DND-41 (cell line): ENCODE results near the gene ZFHX3.

Experiments used
- ATAC-seq: fragments of 200-7000 bp; cut with Tn5 transposase; 3 replicates; pipeline ENCODE4 v1.9.1; 2021; ENCODE audit warnings: low read depth; ENCODE audit not compliant: insufficient read depth
- DNase-seq: peaks from one replicate; pipeline ENCODE4 v3.0.0-alpha.2; 2020
- H2AFZ ChIP-seq: 2 replicates; pipeline ENCODE4 v1.6.0; 2012; ENCODE audit warnings: low read depth, low read length
- H3K27ac ChIP-seq: 2 replicates; pipeline ENCODE4 v1.5.1; 2012; ENCODE audit warnings: low read length, inconsistent platforms
- H3K27me3 ChIP-seq: fragments of 200-600 bp; sonication (generic); 2 replicates; pipeline ENCODE4 v1.6.0; 2012; ENCODE audit warnings: low read length, mild to moderate bottlenecking, inconsistent platforms; ENCODE audit not compliant: insufficient read depth, poor library complexity
- H3K36me3 ChIP-seq: 2 replicates; pipeline ENCODE4 v1.5.1; 2012; ENCODE audit warnings: low read length, inconsistent platforms; ENCODE audit not compliant: insufficient read depth
- H3K4me1 ChIP-seq: 2 replicates; pipeline ENCODE4 v1.5.1; 2012; ENCODE audit warnings: mild to moderate bottlenecking, low read length; ENCODE audit not compliant: insufficient read depth
- H3K4me2 ChIP-seq: 2 replicates; pipeline ENCODE4 v1.6.0; 2012; ENCODE audit warnings: mild to moderate bottlenecking, moderate library complexity, low read length, inconsistent platforms; ENCODE audit not compliant: insufficient read depth
- H3K4me3 ChIP-seq, 2 experiments: fragments of 200-600 bp in 1 of 2; shearing (Covaris generic) in 1 of 2; 2 replicates each; pipeline ENCODE4 v1.5.1; 2012 to 2016; ENCODE audit warnings: inconsistent platforms in 2 of 2, low read length in 2 of 2, mild to moderate bottlenecking in 2 of 2, low read depth in 1 of 2, moderate library complexity in 1 of 2
- H3K79me2 ChIP-seq: 2 replicates; pipeline ENCODE4 v1.6.0; 2012; ENCODE audit warnings: low read length, inconsistent platforms; ENCODE audit not compliant: insufficient read depth
- H3K9ac ChIP-seq: 2 replicates; pipeline ENCODE4 v1.6.0; 2012; ENCODE audit warnings: low read depth, mild to moderate bottlenecking, inconsistent platforms, low read length, moderate library complexity
- H3K9me3 ChIP-seq: 2 replicates; pipeline ENCODE4 v1.5.1; 2012; ENCODE audit warnings: low read length, moderate library complexity, mild to moderate bottlenecking, inconsistent platforms; ENCODE audit not compliant: insufficient read depth, severe bottlenecking
- H4K20me1 ChIP-seq: 2 replicates; pipeline ENCODE4 v1.6.0; 2012; ENCODE audit warnings: low read length; ENCODE audit not compliant: insufficient read depth
- EZH2 ChIP-seq: IDR thresholded peaks from 3 replicates; pipeline ENCODE4 v1.6.1; 2012; ENCODE audit warnings: borderline replicate concordance, low read depth, mild to moderate bottlenecking, moderate library complexity, low read length, inconsistent platforms; ENCODE audit not compliant: severe bottlenecking
- TF ChIP-seq, protein P1 (sequence below): IDR thresholded peaks from 2 replicates; pipeline ENCODE4 v1.5.1; 2012; ENCODE audit warnings: borderline replicate concordance, low read length, moderate library complexity, mild to moderate bottlenecking; ENCODE audit not compliant: poor library complexity, severe bottlenecking; ENCODE audit errors: extremely low read depth

ZFHX3 gene

DNA sequence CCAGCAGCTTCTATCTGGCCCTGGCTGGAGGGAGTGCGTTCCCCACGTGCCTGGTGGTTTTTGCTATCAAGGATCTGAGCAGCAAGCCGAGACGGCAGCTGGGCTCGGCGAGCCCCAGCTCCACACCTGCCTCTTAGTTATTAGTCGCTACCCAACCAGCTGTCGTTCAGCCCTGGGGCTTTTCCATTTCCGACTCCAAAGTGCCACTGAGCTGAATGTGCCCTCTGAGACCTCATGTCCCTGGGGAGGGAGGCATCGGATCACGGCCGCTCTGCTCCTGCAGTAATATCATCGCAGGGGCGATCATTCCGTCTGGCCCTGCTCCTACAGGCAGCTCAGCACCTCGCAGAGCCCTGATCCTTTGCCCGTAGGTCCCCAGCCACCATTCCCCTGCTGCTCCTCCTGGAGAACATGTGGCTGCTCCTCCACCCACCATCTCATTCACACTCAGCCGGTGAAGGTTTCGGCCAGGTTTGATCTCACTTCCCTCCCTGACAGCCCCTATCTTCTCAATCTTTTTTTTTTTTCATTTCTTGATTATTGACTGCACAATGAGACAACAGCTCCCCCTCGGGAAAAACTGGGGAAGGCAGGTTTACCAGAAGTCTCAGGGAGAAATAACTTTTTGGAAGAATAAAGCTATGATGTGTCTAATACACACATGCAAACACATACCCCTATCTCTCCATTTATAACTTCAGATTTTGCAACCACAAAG, 86.7 kb downstream of the ZFHX3 start:
- no peaks in the 10 kb centered on the region for H3K9me3 ChIP-seq
- H3K27me3 ChIP-seq: no peaks in the 10 kb centered on the region
- TF ChIP-seq EZH2: no peak
- TF ChIP-seq, protein P1, sequence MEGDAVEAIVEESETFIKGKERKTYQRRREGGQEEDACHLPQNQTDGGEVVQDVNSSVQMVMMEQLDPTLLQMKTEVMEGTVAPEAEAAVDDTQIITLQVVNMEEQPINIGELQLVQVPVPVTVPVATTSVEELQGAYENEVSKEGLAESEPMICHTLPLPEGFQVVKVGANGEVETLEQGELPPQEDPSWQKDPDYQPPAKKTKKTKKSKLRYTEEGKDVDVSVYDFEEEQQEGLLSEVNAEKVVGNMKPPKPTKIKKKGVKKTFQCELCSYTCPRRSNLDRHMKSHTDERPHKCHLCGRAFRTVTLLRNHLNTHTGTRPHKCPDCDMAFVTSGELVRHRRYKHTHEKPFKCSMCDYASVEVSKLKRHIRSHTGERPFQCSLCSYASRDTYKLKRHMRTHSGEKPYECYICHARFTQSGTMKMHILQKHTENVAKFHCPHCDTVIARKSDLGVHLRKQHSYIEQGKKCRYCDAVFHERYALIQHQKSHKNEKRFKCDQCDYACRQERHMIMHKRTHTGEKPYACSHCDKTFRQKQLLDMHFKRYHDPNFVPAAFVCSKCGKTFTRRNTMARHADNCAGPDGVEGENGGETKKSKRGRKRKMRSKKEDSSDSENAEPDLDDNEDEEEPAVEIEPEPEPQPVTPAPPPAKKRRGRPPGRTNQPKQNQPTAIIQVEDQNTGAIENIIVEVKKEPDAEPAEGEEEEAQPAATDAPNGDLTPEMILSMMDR: peak; percentile 27
- no peaks in the 10 kb centered on the region for H4K20me1 ChIP-seq
- H3K9ac ChIP-seq: no peak overlapping the region
- peaks cover 5% of the 10 kb centered on the region; the same call in 1 of the 2 replicates for H3K36me3 ChIP-seq
- H2AFZ ChIP-seq: no peak overlapping the region
- no peak overlapping the region for H3K4me2 ChIP-seq
- no peak for DNase-seq
- ATAC-seq: no peak
- no peak overlapping the region for H3K27ac ChIP-seq
- H3K79me2 ChIP-seq: 0 out of 2 replicates have a peak, but pooled peaks cover 2% of the 10 kb centered on the region
- H3K4me3 ChIP-seq: no peak overlapping the region
- H3K4me1 ChIP-seq: no peaks in the 10 kb centered on the region

DNA sequence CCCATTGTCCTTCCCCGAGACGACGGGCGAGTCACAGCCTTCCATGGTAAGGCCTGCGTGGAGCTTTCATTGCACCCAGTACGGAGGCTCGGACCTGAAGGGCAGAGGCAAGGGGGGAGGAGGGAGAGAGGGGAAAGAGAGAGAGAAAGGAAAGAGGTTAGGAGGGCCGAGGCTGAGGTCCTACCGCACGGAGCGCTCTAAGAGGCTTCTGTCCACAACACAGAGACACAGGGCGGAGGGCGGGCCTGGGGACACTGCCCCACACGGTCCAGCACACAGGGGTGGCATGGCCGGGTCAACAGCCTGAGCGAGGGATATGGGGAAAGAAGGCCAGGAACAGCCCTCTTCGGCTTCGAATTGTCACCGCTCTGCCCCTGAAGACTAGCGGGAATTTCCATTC, 87.8 kb downstream of the ZFHX3 start:
- 0 out of 2 replicates have a peak, but pooled peaks cover 2% of the 10 kb centered on the region for H3K79me2 ChIP-seq
- no peak for ATAC-seq
- no peak overlapping the region for H2AFZ ChIP-seq
- H3K27ac ChIP-seq: no peak overlapping the region
- H3K27me3 ChIP-seq: no peaks in the 10 kb centered on the region
- no peaks in the 10 kb centered on the region for H3K9me3 ChIP-seq
- peaks cover 5% of the 10 kb centered on the region; the same call in 1 of the 2 replicates for H3K36me3 ChIP-seq
- H3K4me1 ChIP-seq: no peaks in the 10 kb centered on the region
- H3K9ac ChIP-seq: no peak overlapping the region
- no peaks in the 10 kb centered on the region for H4K20me1 ChIP-seq
- DNase-seq: no peak
- H3K4me3 ChIP-seq: no peak overlapping the region
- no peak overlapping the region for H3K4me2 ChIP-seq
- no peak for TF ChIP-seq EZH2
- TF ChIP-seq, protein P1: no peak

DNA sequence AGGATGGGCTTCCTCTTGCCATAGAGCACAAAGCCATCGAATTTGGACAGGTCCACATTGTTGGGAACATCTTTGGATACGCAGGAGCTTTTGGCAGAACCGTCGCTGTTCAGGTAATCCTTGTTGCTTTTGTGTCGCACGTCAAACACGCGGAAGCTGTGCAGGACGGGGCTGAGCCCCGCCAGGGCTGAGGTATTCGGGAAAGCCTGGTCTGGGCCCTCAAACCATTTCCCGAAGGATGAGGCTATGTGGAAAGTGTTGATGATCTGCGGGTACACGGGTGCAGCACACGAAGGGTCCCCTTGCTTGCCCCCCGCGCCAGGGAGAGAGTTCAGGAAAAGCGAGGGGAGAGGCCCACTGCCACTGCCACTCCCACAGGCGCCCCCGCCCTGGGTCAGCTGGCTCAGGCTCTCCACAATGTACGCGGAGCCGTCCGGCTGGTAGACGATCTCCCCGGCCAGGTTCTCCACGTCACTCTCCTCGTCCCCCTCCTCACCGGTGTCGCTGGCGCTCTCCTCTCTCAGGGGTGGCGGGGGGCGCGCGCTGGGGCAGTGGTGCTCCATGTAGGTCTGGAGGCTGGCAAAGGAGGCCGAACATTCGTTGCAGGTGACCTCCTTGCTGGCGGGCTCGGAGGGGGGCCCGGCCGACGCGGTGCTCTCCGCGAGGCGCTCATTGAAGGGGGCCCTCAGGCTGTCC, 88.5 kb downstream of the ZFHX3 start:
- DNase-seq (no peak), ATAC-seq (no peak)
- TF ChIP-seq EZH2: no peak
- TF ChIP-seq, protein P1: no peak
- no peak overlapping the region for H3K9ac ChIP-seq
- no peaks in the 10 kb centered on the region for H3K9me3 ChIP-seq
- H3K4me1 ChIP-seq: no peaks in the 10 kb centered on the region
- no peaks in the 10 kb centered on the region for H3K27me3 ChIP-seq
- 0 out of 2 replicates have a peak, but pooled peaks cover 2% of the 10 kb centered on the region for H3K79me2 ChIP-seq
- H3K36me3 ChIP-seq: peaks cover 5% of the 10 kb centered on the region; the same call in 1 of the 2 replicates
- no peak overlapping the region for H3K4me3 ChIP-seq
- no peak overlapping the region for H2AFZ ChIP-seq
- H4K20me1 ChIP-seq: no peaks in the 10 kb centered on the region
- no peak overlapping the region for H3K27ac ChIP-seq
- H3K4me2 ChIP-seq: no peak overlapping the region
